HG03354 (cell line): ENCODE results near the gene GUK1.

Experiments
- ATAC-seq: cut with Tn5 transposase; IDR thresholded peaks from one replicate; pipeline ENCODE4 v1.9.1; 2021; ENCODE audit warnings: mild to moderate bottlenecking; ENCODE audit not compliant: unreplicated experiment, poor library complexity, severe bottlenecking

GUK1 gene

DNA sequence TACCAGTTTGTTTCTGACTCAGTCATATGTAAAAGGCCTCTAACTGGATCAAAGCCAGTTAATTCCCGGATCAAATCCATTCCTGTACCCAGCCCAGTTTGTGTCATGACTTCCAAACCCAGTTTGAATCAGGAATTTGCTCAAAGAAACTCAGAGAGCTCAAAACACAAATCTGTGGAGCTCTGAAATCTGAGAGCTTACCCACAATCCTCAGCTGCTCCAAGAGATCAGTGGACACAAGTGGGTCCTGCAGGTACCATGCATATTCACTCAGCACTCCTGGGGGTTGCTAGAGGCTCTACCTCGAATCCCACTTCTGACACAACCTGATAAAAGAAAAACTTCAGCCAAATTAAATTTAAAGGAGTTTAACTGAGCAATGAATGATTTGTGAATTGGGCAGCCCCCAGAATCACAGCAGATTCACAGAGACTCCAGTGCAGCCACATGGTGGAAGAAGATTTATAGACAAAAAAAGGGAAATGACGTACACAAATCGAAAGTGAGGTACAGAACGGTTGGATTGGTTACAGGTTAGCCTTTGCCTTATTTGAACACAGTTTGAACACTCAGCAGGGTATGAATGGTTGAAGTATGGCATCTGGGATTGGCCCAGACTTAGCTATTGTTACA is 19.1 kb upstream of the GUK1 start:
- ATAC-seq: no peak

- no peak for ATAC-seq
These were observed 17.1 kb upstream of the GUK1 start for GRCh38 chr1:228122921-228123441.

DNA sequence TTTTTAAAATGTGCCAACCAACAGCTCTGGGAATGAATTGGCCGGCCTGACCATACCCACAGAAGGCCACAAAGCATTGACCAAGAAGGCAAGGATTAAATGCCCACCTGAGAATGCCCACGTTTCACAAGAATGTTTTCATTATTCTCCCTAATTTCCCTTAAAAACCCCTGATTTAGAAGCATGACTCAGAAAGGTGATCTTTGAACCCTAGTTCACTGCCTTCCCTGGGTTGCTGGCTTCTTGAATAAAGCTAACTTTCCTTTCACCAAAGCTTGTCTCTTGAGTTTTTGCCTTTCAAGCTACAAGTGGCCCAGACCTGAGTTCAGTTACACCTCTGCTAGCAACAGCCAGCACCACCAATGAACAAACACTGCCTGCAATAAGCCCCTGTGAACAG is 16.6 kb upstream of the GUK1 start:
- ATAC-seq: no peak

GRCh38 chr1:228125185-228125584 is 14.9 kb upstream of the GUK1 start:
- ATAC-seq: no peak

GRCh38 chr1:228131766-228132165 is 8.3 kb upstream of the GUK1 start:
- ATAC-seq: no peak

- no peak for ATAC-seq
These were observed 5.5 kb upstream of the GUK1 start for GRCh38 chr1:228134591-228134990.

DNA sequence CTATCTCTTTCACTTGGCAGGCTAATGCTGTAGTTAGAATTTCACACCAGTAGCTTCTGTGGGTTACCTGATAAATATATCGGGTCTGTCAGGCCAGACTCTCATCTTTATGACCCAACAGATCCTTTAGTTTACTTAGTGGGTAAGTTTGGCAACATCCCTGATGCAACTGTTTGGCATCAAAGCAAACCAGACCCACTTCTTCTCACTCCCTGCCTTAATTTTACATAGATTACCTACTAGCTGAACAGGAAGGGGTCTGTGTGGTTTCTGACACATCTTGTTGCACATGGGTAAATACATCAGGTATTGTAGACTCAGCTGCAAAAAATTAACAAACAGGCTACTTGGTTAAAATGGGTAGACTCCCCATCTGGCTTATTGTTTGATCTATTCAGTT is 3.2 kb upstream of the GUK1 start:
- ATAC-seq: no peak

DNA sequence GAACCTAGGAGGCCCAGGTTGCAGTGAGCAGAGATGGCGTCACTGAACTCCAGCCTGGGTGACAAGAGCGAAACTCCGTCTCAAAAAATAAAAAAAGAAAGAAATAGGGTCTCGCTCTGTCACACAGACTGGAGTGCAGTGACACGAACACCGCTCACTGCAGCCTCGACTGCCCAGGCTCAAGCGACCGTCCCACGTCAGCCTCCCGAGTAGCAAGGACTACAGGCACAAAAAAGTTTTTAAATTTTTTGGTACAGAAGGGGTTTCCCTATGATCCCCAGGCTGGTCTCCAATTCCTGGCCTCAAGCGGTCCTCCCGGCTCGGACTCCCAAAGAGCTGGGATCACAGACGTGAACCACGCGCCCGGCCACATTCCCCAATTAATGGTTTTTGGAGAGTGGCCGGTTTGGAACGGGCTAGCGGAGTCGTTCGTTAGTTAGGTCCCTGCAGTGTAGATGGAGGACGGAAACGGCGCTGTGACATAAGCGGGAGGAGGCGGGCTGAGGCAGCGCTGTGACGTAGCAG is 611 bp upstream of the GUK1 start:
- no peak for ATAC-seq

DNA sequence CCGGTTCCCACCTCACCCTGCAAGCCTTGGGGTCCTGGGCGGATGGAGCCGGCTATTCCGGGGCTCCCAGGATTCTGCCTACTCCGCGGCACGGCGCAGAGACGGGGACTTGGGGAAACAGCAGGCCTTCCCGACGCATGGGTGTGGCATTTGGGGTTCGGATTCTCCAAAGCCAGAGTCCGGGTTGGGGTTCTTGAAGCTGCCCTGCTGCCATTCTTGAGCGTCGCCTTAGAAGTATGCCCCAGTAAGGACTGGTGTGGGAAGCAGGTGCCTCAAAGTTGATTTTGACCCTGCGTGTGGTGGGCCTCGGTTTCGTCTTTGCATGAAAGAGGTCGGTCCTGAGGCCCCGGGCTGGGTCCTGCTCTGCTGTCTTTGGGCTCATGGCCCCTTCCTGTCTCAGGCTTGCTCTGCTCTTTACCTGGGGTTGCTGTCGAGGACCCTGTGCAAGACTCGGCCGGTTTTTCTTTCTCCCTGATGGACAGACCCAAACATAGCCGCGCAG is 696 bp downstream of the GUK1 start:
- ATAC-seq: no peak

DNA sequence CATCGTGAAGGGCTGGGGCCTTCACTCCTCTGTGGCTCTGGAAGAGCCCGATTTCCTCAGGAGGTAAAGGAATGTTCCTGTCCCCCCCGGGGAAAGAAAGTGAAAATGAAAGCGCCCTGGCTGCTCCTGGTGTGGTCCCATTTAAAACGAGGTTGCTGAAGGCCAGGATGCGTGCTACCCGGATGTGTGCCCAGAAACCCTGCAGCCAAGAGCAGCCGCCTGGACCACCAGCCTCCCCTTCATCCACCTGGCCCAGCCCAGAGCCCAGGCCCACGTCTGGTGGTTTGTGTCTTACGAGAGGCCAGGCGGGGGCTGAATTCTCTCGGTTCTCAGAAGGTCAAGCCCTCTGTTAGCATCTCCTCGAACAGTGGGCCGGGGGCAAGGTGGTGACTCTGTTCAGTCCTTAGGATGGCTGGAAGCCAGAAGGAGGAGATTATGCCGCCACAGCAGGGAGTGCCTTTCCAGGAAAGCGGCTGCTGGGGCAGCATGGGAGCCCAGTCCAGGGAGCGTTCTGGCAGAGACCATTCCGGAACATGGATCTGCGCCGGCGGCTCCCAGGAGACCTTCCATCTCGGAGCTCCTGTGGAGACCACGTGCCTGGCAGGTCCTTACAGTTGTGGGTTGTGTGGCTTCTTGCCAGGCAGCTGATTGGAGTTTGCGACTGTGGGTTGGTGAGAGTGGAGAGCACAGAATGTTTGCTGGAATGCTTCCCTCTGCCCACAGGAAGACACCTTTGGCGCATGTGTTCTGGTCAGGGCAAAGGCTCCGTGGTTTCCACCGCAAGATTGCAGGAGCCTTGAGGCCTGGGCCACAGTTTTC is 1.4 kb downstream of the GUK1 start:
- no peak for ATAC-seq

DNA sequence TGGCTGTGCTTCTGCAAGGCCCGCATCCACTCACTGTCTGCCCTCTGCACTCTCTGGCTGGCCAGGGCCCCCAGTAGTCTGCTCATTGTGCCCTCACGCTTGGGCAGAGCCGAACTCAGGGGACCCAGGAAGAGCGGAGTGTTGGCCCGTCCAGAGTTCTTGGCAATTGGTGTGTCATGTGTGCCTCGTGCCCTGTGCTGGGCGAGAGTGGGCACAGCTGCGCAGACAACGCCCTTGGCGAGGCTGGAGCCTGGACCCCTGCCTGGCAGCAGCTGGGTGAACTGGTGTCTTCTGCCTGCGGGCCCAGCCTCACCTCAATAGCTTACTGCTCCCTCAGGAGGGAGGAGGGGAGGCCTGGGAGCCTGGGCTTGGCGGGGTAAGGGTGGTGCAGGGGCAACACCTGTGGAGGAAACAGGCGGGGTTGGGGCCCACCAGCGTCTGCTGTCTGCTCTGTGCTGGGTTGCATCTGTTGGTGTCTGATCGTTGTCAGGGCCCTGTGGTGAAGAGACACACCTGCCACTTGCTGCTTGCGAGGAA is 2.1 kb downstream of the GUK1 start:
- no peak for ATAC-seq

DNA sequence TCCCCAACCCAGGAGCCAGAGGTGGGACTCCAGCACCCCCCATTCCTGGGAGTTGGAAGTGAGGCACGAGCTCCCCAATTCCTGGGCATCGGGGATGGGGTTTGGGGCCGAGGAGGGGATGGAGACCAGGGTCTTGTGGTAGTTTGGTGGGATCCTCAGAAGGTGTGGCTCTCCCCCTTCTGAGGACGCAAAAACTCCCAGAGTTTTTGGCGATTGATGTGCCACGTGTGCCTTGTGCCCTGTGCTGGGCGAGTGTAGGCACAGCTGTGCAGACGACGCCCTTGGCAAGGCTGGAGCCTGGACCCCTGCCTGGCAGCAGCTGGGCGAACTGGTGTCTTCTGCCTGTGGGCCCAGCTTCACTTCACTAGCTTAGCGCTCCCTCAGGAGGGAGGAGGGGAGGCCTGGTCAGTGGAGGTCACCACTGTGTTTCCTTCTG is 2.6 kb downstream of the GUK1 start:
- ATAC-seq: no peak

GRCh38 chr1:228143480-228144192 is 3.6 kb downstream of the GUK1 start:
- no peak for ATAC-seq

DNA sequence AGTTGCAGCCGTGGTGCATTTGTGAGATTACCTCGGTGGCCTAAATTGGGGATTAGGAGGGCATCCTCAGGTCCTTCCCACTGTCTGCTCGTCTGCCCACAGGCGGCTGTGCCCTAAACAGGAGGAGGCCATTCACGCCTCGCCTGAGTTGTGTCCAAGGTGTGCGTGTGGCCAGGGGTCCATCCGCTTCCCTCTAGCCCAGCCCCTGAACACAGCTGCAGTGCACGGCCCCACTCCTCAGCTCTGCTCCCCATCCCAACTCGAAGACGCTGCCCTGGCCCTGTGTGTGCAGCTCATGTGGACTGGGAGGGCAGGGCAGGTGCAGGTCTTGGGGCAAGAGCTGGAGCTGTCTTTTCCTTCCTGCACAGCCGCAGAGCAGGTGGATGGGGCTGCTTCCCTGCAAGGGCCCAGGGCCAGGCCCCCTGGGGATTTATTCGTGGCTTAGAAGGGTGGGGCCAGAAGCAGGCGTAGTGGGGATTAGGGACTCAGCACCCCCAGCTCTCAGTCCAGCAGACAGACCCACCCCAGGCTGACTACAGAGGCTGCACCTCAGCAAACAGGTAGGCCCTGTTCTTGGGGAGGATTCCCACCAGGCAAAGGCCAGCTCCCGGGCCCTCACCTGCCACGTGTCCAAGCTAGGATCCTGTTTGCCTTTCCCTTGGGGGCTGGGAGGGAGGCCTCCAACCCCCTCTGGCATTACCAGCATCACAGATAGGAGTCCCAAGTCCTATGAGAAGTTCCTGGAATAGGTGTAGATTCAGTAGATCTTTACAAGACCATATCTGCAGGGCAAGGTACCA is 4.3 kb downstream of the GUK1 start:
- ATAC-seq: no peak

DNA sequence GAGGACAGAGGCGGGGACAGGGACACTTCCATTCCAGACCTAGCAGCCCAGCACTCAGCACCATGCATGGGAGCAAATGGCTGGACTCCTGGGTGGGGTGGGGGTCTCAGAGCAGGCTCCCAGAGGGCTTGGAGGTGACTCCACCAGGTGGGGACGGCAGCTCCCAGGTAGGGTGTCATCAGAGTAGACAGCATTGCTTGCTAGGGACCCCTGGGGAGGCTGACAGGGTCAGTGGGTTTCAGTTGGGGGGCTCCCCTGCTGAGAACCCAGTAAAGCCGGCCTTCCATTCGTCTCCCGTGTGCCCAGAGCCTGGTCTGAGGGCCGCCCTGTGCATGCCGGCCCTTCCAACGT is 4.9 kb downstream of the GUK1 start:
- no peak for ATAC-seq

GRCh38 chr1:228145463-228146416 is 5.7 kb downstream of the GUK1 start:
- no peak for ATAC-seq

GRCh38 chr1:228146417-228147150 is 6.5 kb downstream of the GUK1 start:
- ATAC-seq: no peak
